ENCODE measurements around the gene RPGRIP1.
"Not testable (repeated sequence)": the region's sequence is repeated elsewhere in the genome, so short reads cannot be mapped to it uniquely, and the experiment has no call there.

RPGRIP1 gene

GRCh38 chr14:21279783-21280182, at the start of gene RPGRIP1:
RPGRIP1 (plus strand) TSS chr14:21280083; CDS start chr14:21287977, 7,894 bp downstream.
- in situ Hi-C loops (cut with MboI; ENCODE audit: low sequenced_read_pairs), result no loop called here

DNA sequence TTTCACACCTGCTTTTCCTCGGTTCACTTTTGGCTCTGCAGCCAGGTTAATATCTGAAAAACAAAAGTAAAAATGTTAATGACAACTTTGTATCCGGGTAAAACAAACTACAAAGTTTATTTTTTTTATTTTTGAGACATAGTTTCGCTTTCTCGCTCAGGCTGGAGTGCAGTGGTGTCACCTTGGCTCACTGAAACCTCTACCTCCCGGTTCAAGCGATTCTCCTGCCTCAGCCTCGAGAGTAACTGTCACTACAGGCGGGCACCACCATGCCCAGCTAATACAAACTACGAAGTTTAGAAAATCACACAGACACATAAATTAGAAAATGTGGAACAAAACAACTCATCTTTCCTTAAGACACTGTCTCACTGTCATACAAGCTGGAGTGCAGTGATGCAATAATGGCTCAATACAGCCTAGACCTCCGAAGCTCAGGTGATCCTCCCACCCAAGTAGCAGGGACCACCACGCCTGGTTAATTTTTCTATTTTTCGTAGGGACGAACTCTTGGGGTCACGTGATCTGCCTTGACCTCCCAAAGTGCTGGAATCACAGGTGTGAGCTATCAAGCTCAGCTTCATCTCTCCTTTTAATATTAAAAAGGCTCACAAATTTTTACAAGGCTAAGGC, 48.7 kb upstream of the RPGRIP1 start:
- in situ Hi-C loops (cut with MboI; ENCODE audit: low sequenced_read_pairs), result no loop called here

GRCh38 chr14:21233457-21234076, 46.3 kb upstream of the RPGRIP1 start:
- in situ Hi-C loops (cut with MboI; ENCODE audit: low sequenced_read_pairs), result no loop called here

GRCh38 chr14:21234112-21234511, 45.8 kb upstream of the RPGRIP1 start:
- in situ Hi-C loops (cut with MboI; ENCODE audit: low sequenced_read_pairs), result no loop called here

GRCh38 chr14:21236948-21237797, 42.7 kb upstream of the RPGRIP1 start:
- in situ Hi-C loops (cut with MboI; ENCODE audit: low sequenced_read_pairs), result no loop called here

DNA sequence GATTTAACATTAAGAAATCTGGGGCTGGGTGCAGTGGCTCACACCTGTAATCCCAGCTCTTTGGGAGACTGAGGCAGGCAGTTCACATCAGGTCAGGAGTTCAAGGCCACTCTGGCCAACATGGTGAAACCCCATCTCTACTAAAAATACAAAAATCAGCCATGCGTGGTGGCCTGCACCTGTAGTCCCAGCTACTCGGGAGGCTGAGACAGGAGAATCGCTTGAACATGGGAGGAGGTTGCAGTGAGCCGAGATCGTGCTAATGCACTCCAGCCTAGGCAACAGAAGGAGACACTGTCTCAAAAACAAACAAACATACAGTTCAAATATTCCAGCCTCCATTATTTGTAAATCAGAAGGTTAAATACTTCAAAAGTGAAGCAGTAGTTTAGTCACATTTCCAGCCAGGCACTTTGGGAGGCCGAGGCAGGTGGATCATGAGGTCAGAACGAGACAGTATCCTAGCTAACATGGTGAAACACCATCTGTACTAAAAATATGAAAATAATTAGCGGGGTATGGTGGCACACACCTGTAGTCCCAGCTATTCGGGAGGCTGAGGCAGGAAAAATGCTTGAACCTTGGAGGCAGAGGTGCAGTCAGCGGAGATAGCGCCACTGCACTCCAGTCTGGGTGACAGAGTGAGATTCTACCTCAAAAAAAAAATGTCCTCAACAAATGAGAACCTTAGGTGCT, 40.9 kb upstream of the RPGRIP1 start:
- in situ Hi-C loops (cut with MboI; ENCODE audit: low sequenced_read_pairs), result no loop called here

GRCh38 chr14:21240417-21240816, 39.5 kb upstream of the RPGRIP1 start:
- in situ Hi-C loops (cut with MboI; ENCODE audit: low sequenced_read_pairs), result no loop called here

DNA sequence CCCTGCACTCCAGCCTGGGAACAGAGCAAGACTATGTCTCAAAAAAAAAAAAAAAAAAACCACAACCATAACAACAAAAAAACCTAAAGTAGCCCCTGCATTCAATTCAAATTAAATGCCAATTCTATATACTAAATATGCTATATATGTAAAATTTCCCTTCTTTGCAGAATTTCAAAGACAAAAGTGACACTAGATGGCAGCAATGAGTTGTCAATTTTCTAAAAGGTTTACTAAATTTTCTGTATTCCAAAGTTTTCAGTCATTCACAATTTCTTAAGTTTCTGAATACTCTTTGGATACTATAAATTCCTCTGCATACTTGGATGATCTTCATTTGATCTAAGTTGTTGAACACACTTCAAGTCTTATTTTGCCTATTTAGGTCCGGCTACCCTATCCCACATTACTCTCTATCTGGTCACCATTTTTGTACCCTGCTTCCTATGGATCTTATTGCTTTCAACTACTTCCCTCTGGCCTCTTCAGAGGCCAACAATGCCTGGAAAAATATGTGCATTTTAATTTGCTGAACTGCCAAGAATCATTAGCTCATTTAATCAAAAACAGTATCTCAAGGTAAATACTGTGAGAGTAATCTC, 38.6 kb upstream of the RPGRIP1 start:
- in situ Hi-C loops (cut with MboI; ENCODE audit: low sequenced_read_pairs), result no loop called here

DNA sequence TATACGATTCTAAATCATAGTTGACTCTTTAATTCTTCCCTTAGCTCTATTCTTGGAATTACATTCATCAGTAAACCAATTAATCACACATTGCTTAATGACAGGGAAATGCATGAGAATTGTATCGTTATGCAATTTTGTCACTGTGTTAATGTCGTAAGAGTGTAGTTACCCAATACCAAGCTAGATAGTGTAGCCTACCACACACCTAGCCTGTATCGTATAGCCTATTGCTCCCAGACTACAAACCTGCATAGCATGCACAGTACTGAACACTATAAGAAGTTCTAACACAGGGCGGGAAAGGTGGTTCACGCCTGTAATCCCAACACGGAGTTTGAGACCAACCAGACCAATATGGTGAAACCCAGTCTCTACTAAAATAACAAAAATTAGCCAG, 35.3 kb upstream of the RPGRIP1 start:
- in situ Hi-C loops (cut with MboI; ENCODE audit: low sequenced_read_pairs), result no loop called here

GRCh38 chr14:21245813-21246212, 34.1 kb upstream of the RPGRIP1 start:
- in situ Hi-C loops (cut with MboI; ENCODE audit: low sequenced_read_pairs), result no loop called here

DNA sequence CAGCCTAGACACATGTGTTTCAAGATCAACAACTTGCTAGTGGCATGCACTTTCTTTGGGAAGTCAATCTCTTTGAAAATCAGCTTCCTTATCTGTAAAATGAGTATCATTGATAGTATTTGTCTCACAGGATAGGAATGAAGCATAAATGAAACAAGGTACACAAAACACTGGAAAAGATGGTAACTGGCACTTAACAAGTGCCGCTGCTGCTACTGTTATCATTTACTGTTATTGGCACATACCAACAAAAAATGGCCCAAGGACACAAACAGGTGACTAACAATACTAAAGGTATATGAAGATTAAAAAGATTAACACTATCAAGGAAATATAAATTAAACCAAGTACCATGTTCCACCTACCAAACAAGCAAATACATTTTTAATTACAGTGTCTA, 31.5 kb upstream of the RPGRIP1 start:
- in situ Hi-C loops (cut with MboI; ENCODE audit: low sequenced_read_pairs), result no loop called here

DNA sequence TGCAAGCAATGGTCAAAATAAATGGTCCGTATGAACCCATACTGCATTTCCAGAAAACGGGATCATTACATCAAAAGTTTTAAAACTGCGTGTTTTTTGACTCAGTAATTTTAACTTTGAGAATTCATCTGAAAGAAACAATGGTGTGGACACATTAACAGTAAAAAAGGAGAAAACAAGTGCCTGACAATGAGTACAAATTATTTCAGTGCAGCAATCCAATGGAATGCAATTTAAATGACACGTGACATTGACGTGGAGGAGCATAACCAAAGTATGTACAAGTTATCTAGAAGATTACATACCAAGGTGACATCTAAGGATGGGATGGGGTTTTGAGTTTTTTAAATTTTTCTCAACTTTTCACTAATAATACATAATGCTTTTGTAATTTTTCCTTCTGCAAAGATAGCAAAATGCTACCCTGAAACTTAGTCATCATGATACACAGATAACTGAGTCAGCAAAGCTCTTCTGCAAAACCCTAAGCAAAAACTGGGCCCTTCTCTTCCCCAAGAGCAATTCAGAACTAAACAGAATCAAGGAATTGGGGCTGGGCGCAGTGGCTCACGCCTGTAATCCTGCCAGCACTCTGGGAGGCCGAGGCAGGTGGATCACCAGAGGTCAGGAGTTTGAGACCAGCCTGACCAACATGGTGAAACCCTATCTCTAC, 31.0 kb upstream of the RPGRIP1 start:
- in situ Hi-C loops (cut with MboI; ENCODE audit: low sequenced_read_pairs), result no loop called here

- in situ Hi-C loops (cut with MboI; ENCODE audit: low sequenced_read_pairs), result no loop called here
These were observed 28.7 kb upstream of the RPGRIP1 start for GRCh38 chr14:21251215-21251614.

- in situ Hi-C loops (cut with MboI; ENCODE audit: low sequenced_read_pairs), result no loop called here
These were observed 27.7 kb upstream of the RPGRIP1 start for GRCh38 chr14:21252149-21252548.

DNA sequence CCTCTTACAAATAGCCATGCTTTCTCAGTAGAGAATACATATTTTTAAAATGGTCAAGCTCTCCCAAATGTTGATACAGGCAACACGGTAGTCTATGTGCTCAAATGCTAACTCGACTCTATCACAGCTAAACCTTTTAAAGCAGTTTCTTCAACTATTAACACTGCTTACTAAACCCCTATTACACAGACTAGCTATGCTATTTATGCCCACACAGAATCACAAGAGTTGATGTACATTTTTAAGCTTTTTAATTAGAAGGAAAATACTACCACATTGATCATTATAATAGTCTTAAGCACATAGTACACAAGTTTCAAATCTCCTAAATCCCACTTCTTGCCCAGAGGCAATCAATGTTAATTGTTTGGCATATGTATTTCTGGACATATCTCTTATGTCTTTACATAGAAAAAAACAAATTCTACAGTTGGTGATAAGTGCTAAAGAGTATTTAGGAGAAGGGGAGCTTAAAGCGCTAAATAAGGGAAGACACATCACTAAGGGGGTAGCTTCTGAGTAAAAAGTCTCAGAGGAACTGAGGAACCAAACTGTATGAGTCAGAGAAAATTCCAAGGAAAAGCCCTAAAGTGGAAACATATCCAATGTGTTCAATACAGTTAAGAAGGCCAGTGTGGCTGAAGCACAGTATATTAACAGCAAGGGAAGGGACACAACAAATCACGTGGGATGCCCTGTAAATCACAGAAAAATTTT, 24.3 kb upstream of the RPGRIP1 start:
- in situ Hi-C loops (cut with MboI; ENCODE audit: low sequenced_read_pairs), result no loop called here

DNA sequence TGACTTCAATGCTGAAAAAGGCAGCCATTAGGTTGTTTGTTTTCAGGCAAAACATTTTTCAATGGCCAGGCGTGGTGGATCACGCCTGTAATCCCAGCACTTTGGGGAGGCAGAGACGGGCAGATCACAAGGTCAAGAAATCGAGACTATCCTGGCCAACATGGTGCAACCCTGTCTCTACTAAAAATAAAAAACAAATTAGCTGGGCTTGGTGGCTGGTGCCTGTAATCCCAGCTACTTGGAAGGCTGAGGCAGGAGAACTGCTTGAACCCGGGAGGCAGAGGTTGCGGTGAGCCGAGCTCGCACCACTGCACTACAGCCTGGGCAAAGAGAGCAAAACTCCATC, 23.8 kb upstream of the RPGRIP1 start:
- in situ Hi-C loops (cut with MboI; ENCODE audit: low sequenced_read_pairs), result not testable (repeated sequence)

DNA sequence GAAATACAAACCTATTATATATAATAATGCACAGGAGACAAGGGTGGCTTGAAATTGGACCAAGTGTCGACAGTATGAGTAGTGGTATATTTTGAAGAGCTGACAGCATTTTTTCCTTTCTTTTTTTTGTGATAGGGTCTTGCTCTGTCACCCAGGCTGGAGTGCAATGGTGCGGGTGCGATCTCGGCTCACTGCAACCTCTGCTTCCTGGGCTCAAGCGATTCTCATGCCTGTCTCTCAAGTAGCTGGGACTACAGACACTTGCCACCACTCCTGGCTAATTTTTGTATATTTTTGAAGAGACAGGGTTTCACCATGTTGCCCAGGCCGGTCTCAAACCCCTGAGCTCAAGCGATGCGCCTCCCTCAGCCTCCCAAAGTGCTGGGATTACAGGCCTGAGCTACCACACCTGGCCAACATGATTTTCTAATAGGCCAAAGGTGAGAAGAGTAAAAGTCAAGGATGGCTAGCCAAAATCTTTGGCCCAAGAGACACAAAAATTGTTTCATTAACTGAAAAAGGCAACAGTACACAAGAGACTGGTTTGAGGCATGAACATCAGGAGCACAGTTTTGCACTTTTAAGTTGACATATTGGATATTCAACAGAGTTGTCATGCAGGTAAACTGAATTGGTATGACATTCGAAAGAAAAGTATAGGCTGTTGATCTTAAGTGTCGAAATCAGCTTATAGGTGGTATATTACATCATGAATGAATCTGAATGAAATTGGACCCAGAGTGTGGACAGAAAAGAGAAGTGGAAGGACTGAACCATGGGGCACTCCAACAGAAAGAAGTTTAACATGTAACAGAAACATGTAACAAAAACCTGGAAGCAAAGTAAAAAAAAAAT, 23.1 kb upstream of the RPGRIP1 start:
- in situ Hi-C loops (cut with MboI; ENCODE audit: low sequenced_read_pairs), result no loop called here

DNA sequence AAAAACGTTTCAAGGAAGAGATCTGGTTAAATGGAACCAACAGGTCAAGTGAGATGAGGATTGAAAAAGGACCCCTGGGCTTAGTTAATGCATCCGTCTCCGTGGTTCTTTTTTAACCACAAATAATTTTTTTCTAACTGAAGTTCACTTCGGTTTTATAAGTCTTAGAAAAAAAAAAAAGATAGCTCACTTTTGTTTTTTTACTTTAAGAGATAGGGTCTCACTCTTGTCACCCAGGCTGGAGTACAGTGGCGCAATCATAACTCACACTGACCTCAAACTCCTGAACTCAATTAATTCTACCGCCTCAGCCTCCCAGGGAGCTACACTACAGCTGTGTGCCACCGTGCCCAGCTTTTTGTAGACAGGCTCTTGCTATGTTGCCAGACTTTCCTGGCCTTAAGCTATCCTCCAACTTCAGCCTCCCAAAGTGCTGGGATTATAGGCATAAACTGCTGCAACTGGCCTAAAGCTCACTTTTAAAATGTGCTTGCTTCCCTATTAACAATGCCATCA, 22.4 kb upstream of the RPGRIP1 start:
- in situ Hi-C loops (cut with MboI; ENCODE audit: low sequenced_read_pairs), result no loop called here

All from hTERT RPE-1 (cell line).